ENCODE measurements around the gene NABP2. TPM values are rescaled to one million over a fixed set of nuclear protein-coding genes. Genes with fewer than 3 reads are reported as not detected.
A peak's percentile ranks its signal among the peaks of the same experiment; 100 is the strongest.

The NABP2 gene
- total RNA-seq, 1 donor from 2014 or later = 27.9 TPM

DNA sequence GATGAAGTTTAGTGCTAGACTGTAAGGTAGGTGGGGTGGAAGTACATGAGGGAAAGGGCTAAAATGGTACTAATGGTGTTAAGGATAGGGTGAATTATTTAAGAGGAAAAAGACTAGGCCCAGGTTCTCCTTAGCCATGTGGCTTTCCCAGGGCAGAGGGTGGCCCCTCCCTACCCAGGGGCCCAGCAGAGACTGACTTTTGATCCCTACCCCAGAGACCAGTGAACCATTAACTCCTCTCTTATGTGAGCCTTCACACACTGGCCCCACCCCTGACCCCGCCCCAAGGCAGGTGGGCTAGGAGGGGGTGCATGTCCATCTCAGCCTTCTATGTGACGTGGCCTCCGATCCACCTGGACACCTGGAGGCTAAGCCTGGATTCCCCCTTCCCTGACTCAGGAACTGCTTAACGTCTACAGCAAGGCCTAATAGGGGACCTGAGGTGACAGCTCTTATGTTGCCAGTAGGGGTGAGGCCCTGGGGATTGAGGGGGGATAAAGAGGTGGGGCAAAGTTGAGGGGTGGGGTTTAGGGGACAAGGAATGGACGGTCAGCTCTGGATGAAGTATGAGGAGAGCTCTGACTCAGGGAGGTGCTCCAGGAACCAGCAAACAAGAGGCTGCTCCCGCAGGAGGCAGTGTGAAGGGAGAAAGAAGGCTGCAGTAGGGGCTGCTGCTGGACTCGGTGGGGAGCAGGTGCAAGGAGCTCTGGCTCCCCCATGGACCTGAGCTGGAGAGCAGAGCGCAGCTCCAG is 6.5 kb downstream of the NABP2 start:
- H3K9me3 ChIP-seq (ENCODE audit: low read depth) = no peaks in the 10 kb centered on the region
- H3K27me3 ChIP-seq = no peaks in the 10 kb centered on the region
- TF ChIP-seq EZH2phosphoT487 (IDR thresholded peaks at IDR 0.05) (no peak), EZH2 (IDR thresholded peaks at IDR 0.05) (no peak)
- TF ChIP-seq, protein P1, sequence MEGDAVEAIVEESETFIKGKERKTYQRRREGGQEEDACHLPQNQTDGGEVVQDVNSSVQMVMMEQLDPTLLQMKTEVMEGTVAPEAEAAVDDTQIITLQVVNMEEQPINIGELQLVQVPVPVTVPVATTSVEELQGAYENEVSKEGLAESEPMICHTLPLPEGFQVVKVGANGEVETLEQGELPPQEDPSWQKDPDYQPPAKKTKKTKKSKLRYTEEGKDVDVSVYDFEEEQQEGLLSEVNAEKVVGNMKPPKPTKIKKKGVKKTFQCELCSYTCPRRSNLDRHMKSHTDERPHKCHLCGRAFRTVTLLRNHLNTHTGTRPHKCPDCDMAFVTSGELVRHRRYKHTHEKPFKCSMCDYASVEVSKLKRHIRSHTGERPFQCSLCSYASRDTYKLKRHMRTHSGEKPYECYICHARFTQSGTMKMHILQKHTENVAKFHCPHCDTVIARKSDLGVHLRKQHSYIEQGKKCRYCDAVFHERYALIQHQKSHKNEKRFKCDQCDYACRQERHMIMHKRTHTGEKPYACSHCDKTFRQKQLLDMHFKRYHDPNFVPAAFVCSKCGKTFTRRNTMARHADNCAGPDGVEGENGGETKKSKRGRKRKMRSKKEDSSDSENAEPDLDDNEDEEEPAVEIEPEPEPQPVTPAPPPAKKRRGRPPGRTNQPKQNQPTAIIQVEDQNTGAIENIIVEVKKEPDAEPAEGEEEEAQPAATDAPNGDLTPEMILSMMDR (IDR thresholded peaks at IDR 0.05) = no peak
- peaks cover 9% of the 10 kb centered on the region for H3K27me3 Mint-ChIP-seq (ENCODE audit: insufficient read depth, low read depth)
- DNase-seq (ENCODE audit: low spot score) = peak; percentile 13
- H3K27ac Mint-ChIP-seq = no peak overlapping the region
- H3K36me3 Mint-ChIP-seq = peaks cover 4% of the 10 kb centered on the region
- no peak overlapping the region for H3K27ac ChIP-seq
- H4K20me1 ChIP-seq (ENCODE audit: low read depth) = no peaks in the 10 kb centered on the region
- H3K9me3 Mint-ChIP-seq = no peaks in the 10 kb centered on the region
- H2AFZ ChIP-seq (replicated peaks) = no peak overlapping the region
- H3K4me1 ChIP-seq = no peaks in the 10 kb centered on the region
- no peak overlapping the region for H3K4me3 ChIP-seq
- H3F3A ChIP-seq (ENCODE audit: low read depth) = no peaks in the 10 kb centered on the region
- H3K36me3 ChIP-seq = no peaks in the 10 kb centered on the region
- peak overlapping the region; percentile 46 for H3K4me3 Mint-ChIP-seq
- no peak overlapping the region for H3K9ac ChIP-seq
- H3K79me2 ChIP-seq (ENCODE audit: low read depth) = no peaks in the 10 kb centered on the region
- peaks cover 6% of the 10 kb centered on the region for H3K4me1 Mint-ChIP-seq
- no peak overlapping the region for H3K4me2 ChIP-seq

DNA sequence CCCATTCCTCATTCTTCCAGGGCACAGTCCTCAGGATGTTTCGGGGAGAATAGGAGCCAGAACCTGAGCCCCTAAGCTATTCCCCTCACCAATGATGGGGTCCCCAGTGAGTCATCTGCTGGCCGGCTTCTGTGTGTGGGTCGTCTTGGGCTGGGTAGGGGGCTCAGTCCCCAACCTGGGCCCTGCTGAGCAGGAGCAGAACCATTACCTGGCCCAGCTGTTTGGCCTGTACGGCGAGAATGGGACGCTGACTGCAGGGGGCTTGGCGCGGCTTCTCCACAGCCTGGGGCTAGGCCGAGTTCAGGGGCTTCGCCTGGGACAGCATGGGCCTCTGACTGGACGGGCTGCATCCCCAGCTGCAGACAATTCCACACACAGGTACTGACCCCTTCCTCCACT is 7.0 kb downstream of the NABP2 start:
- Histone ChIP-seq H3K4me1 (no peaks in the 10 kb centered on the region), H3K9me3 (ENCODE audit: low read depth) (no peaks in the 10 kb centered on the region), H3K4me3 (no peak overlapping the region), H3K36me3 (no peaks in the 10 kb centered on the region), H3K9ac (no peak overlapping the region), H3K79me2 (ENCODE audit: low read depth) (no peaks in the 10 kb centered on the region), H4K20me1 (ENCODE audit: low read depth) (no peaks in the 10 kb centered on the region), H3K4me2 (no peak overlapping the region), H3K27ac (no peak overlapping the region), H3K27me3 (no peaks in the 10 kb centered on the region), H3F3A (ENCODE audit: low read depth) (no peaks in the 10 kb centered on the region), H2AFZ (replicated peaks) (no peak overlapping the region)
- TF ChIP-seq, protein P1 (IDR thresholded peaks at IDR 0.05) = no peak
- TF ChIP-seq EZH2 (IDR thresholded peaks at IDR 0.05) (no peak), EZH2phosphoT487 (IDR thresholded peaks at IDR 0.05) (no peak)
- Mint-ChIP-seq H3K4me3 (no peak overlapping the region), H3K9me3 (no peaks in the 10 kb centered on the region), H3K27ac (peak overlapping the region; percentile 57), H3K27me3 (ENCODE audit: insufficient read depth, low read depth) (peaks cover 10% of the 10 kb centered on the region), H3K4me1 (peaks cover 6% of the 10 kb centered on the region), H3K36me3 (peaks cover 2% of the 10 kb centered on the region)
- DNase-seq (ENCODE audit: low spot score) = no peak

DNA sequence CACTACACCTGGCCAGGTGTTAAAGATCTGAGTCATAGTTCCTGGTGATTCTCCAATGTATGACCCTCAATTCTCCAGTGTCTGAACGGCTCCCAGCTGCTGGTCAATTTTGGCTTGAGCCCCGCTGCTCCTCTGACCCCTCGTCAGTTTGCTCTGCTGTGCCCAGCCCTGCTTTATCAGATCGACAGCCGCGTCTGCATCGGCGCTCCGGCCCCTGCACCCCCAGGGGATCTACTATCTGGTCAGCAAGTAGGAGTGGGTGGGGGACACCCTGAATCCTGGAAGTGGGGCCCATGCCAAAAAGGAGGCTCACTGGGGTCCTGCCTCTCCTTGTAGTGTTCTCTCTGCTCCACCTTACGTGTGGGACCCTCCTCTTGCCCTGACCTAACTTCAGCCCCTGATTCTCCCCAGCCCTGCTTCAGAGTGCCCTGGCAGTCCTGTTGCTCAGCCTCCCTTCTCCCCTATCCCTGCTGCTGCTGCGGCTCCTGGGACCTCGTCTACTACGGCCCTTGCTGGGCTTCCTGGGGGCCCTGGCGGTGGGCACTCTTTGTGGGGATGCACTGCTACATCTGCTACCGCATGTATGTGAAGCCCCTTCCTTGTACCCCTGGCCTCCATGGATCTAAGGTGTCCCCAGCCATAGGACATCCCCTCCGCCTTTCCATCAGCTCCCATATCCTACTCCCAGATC is 10.7 kb downstream of the NABP2 start:
- Histone ChIP-seq H2AFZ (replicated peaks) (no peak overlapping the region), H3K27me3 (no peaks in the 10 kb centered on the region), H4K20me1 (ENCODE audit: low read depth) (peaks cover 8% of the 10 kb centered on the region), H3F3A (ENCODE audit: low read depth) (no peaks in the 10 kb centered on the region), H3K9ac (no peak overlapping the region), H3K79me2 (ENCODE audit: low read depth) (no peaks in the 10 kb centered on the region), H3K36me3 (no peaks in the 10 kb centered on the region), H3K4me2 (no peak overlapping the region), H3K4me3 (no peak overlapping the region), H3K27ac (no peak overlapping the region), H3K4me1 (no peaks in the 10 kb centered on the region), H3K9me3 (ENCODE audit: low read depth) (no peaks in the 10 kb centered on the region)
- Mint-ChIP-seq H3K27ac (peak overlapping the region; percentile 78), H3K27me3 (ENCODE audit: insufficient read depth, low read depth) (peaks cover 7% of the 10 kb centered on the region), H3K4me1 (peaks cover 6% of the 10 kb centered on the region), H3K4me3 (no peak overlapping the region), H3K9me3 (no peaks in the 10 kb centered on the region), H3K36me3 (peaks cover 8% of the 10 kb centered on the region)
- DNase-seq (ENCODE audit: low spot score) = no peak
- no peak for TF ChIP-seq EZH2phosphoT487 (IDR thresholded peaks at IDR 0.05)
- no peak for TF ChIP-seq EZH2 (IDR thresholded peaks at IDR 0.05)
- TF ChIP-seq, protein P1 (IDR thresholded peaks at IDR 0.05) = no peak
